Activated T-helper 1 cell treated with anti-CD3 and anti-CD28 coated beads, Interleukin-12 subunit alpha, Interleukin-12 subunit beta, Interleukin-2, Interleukin-4 antibody, amounts not matched to agents 30 ng/mL and 10 ng/mL and 1 ng/mL, durations not matched to agents 14 hours and 24 hours and 36 hours (primary cell): ENCODE data around the gene SLC25A47. TPM values are rescaled to one million over a fixed set of nuclear protein-coding genes. Genes with fewer than 3 reads are reported as not detected.

Experiments
- DNase-seq: peaks from one replicate; pipeline ENCODE4 v3.0.0; 2021; ENCODE audit warnings: low spot score
- H3K27ac Mint-ChIP-seq: one replicate; pipeline ENCODE4 v1.8.0; 2021; ENCODE audit warnings: mild to moderate bottlenecking, mixed read lengths
- H3K27me3 Mint-ChIP-seq: one replicate; pipeline ENCODE4 v1.8.0; 2022; ENCODE audit warnings: mild to moderate bottlenecking, moderate library complexity, mixed read lengths; ENCODE audit not compliant: insufficient read depth
- H3K36me3 Mint-ChIP-seq: one replicate; pipeline ENCODE4 v1.8.0; 2021; ENCODE audit warnings: low read depth, mixed read lengths
- H3K4me1 Mint-ChIP-seq: one replicate; pipeline ENCODE4 v1.8.0; 2021; ENCODE audit warnings: low read depth, mixed read lengths
- H3K4me3 Mint-ChIP-seq: one replicate; pipeline ENCODE4 v1.8.0; 2021; ENCODE audit warnings: mild to moderate bottlenecking, moderate library complexity, mixed read lengths
- H3K9me3 Mint-ChIP-seq: one replicate; pipeline ENCODE4 v1.8.0; 2021; ENCODE audit warnings: mixed read lengths
- intact Hi-C: fragments of 100-400 bp; cut with micrococcal nuclease; formaldehyde crosslinking; loops from one replicate; pipeline ENCODE4 v1.15.1; 2024
- total RNA-seq: library from RNA; stranded (reverse); gene quantifications from 2 replicates; pipeline ENCODE4 v1.2.3, GENCODE V29; 2022

Gene SLC25A47
- total RNA-seq, 1 donor from 2014 or later: not detected

DNA sequence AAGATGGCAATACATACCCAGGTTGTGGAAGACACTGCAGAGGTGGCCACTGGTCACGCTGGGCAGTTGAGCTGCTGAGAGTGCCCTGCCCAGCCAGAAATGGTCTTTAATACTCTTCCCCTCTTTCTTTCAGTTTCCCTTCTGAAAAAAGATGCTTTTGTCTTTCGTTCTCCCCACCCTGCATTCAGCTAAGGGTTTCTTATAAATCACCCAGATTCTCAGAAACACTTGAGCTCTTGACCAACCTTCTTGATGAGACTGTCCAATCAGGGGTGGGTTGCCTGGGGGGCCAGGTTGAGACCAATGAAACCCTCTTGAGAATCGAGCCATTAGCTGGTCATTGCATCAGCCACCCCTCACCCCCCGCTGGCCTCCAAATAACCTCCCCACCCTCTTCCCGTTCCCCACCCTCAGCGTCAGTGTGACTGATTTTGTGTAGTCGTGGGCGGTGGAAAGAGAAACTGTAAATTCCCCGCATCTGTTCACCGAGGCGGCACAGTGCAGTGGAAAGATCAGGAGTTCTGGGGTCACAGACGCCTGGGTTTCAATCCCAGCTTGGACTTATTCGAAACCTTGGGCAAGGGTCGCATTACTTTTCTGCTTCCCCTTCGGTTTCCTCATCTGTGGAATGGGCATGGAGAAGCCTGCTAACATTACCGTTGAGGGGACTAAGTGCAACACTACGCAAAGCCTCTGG lies 52.3 kb downstream of the SLC25A47 start:
- no peaks in the 10 kb centered on the region for H3K9me3 Mint-ChIP-seq
- H3K4me3 Mint-ChIP-seq: peak overlapping the region; percentile 97
- H3K36me3 Mint-ChIP-seq: peaks cover 32% of the 10 kb centered on the region
- H3K4me1 Mint-ChIP-seq: peaks cover 53% of the 10 kb centered on the region
- H3K27ac Mint-ChIP-seq: peak overlapping the region; percentile 96
- intact Hi-C loops: loop anchor here (1.0 to 10.0 kb wide), 6 partner anchors 19 to 1439 kb away; partner anchors contain the start of gene CYP46A1
- peak; percentile 70 for DNase-seq
- peaks cover 2% of the 10 kb centered on the region for H3K27me3 Mint-ChIP-seq

DNA sequence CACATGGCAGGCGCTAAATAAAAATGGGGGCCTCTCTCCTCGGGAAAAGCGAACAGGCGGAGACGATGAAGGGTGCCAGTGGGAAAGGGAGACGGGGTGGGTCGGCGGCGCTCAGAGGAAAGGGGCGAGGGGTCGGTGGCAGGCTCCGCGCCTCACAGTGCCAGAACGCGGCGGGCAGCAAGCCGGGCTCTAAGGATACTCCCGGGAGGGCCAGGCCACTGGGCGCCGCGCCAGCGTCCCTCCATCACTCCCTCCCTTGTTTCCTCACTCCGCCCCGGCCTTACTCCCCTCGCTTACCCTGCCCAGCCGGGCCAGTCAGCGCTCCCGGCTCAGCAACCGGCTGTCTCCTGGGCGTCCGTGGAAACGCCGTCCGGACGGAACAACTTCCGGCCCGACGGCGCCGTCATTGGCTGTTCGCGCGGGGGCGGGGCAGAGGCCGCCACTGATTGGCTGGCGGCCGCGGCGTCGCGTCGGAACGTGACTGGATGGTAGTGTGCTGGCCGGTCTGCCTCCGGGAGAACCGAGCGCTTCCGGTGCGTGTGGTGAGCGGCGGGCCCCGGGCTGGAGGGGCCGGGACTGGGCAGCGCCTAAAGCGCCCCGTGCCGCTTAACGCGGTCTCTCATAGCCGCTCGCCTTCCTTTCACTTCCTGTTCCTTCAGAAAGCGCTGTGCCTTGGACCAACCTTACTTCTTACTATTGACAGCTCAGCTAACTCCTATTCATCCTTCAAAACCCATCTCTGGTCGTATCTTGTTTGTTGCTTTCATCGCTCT lies 53.0 kb downstream of the SLC25A47 start, which contains the start of gene WDR25:
Gene WDR25 (plus strand): TSS at position 523 of the 773 bp plus-strand sequence.
- peaks cover 33% of the 10 kb centered on the region for H3K36me3 Mint-ChIP-seq
- H3K4me1 Mint-ChIP-seq: peaks cover 53% of the 10 kb centered on the region
- DNase-seq: peak; percentile 94
- peaks cover 2% of the 10 kb centered on the region for H3K27me3 Mint-ChIP-seq
- peak within 1 kb of the TSS; percentile 96 for H3K27ac Mint-ChIP-seq
- intact Hi-C loops: loop anchor here (1.0 to 10.0 kb wide), 10 partner anchors 19 to 1439 kb away; partner anchors contain the start of genes CCNK and CYP46A1
- H3K9me3 Mint-ChIP-seq: no peaks in the 10 kb centered on the region
- peak within 1 kb of the TSS; percentile 97 for H3K4me3 Mint-ChIP-seq

DNA sequence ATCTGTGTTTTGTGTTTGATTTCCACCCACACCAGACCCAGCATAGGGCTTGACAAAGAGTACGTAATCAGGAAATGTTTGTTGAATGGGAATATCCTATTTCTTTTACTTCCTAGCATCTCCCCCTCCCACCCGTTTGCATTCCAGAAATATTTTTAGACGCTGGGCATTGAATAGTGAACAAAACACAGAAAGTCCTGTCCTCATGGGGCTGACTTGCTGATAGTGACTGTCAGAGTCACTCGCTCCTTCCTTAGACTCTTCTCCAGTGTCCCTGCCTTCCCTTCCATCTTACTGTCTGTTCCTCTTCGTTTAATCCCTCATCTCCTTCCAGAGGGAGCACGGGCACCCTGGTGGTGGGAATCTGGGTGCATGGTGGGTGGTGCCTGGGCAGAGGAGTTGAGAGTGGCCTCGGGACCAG lies 53.6 kb downstream of the SLC25A47 start:
- Mint-ChIP-seq H3K4me3 (peak overlapping the region; percentile 97), H3K4me1 (peaks cover 50% of the 10 kb centered on the region), H3K27ac (peak overlapping the region; percentile 96), H3K9me3 (no peaks in the 10 kb centered on the region), H3K27me3 (peaks cover 2% of the 10 kb centered on the region), H3K36me3 (peaks cover 32% of the 10 kb centered on the region)
- intact Hi-C loops: loop anchor here (1.0 to 10.0 kb wide), 8 partner anchors 73 to 1438 kb away; partner anchors contain the start of genes CCNK and CYP46A1
- DNase-seq: no peak

Other genes with a start within 250 kb of the SLC25A47 start
- gene DEGS2, start 163.7 kb upstream of the SLC25A47 start, total RNA-seq: 0.31 and 1.1 TPM in 2 replicates
- gene YY1, start 84.2 kb upstream of the SLC25A47 start, total RNA-seq: 109 and 110 TPM in 2 replicates
- gene SLC25A29, start 16.9 kb upstream of the SLC25A47 start, total RNA-seq: 15.9 and 19.1 TPM in 2 replicates
- gene WDR25, start 53.1 kb downstream of the SLC25A47 start, total RNA-seq: 7.4 and 9.5 TPM in 2 replicates